Neural cell (in vitro differentiated cells): ENCODE results near the gene MECR.

ENCODE experiments used
- CTCF ChIP-seq: fragments of 450-650 bp; IDR thresholded peaks from 2 replicates; pipeline ENCODE4 v1.5.1; 2014; ENCODE audit warnings: antibody characterized with exemption, mild to moderate bottlenecking, moderate library complexity; ENCODE audit not compliant: poor library complexity, severe bottlenecking
- EP300 ChIP-seq: fragments of 450-650 bp; conservative IDR thresholded peaks from 2 replicates; pipeline ENCODE4 v1.6.1; 2014; ENCODE audit warnings: antibody characterized with exemption, mild to moderate bottlenecking, moderate library complexity; ENCODE audit not compliant: poor library complexity, severe bottlenecking
- EZH2 ChIP-seq: fragments of 200-600, 300-800 bp; shearing (Covaris generic), sonication (generic); IDR thresholded peaks from 2 replicates; pipeline ENCODE4 v1.6.1; 2014; ENCODE audit warnings: antibody characterized with exemption, low read length, borderline replicate concordance, mild to moderate bottlenecking; ENCODE audit not compliant: insufficient read depth, poor library complexity, severe bottlenecking
- POLR2AphosphoS5 ChIP-seq: IDR thresholded peaks from 2 replicates; pipeline ENCODE4 v1.6.1; 2012
- RAD21 ChIP-seq: fragments of 450-650 bp; conservative IDR thresholded peaks from 2 replicates; pipeline ENCODE4 v1.6.1; 2014; ENCODE audit warnings: antibody characterized with exemption, mild to moderate bottlenecking, moderate library complexity
- REST ChIP-seq: IDR thresholded peaks from 2 replicates; pipeline ENCODE4 v1.6.1; 2012; ENCODE audit warnings: borderline replicate concordance
- SMC3 ChIP-seq: fragments of 450-650 bp; conservative IDR thresholded peaks from 2 replicates; pipeline ENCODE4 v1.6.1; 2014; ENCODE audit warnings: antibody characterized with exemption, mild to moderate bottlenecking, moderate library complexity; ENCODE audit not compliant: poor library complexity
- TAF1 ChIP-seq: IDR thresholded peaks from 2 replicates; pipeline ENCODE4 v1.6.1; 2012; ENCODE audit warnings: low read depth

- TF ChIP-seq POLR2AphosphoS5: peak; percentile 20
- TF ChIP-seq REST: no peak
- TF ChIP-seq EZH2: peak; percentile 35
- no peak for TF ChIP-seq SMC3
- TF ChIP-seq EP300: no peak
- TF ChIP-seq CTCF: no peak
- no peak for TF ChIP-seq RAD21
- TF ChIP-seq TAF1: no peak
Observed at GRCh38 chr1:29236712-29237128, 6.0 kb upstream of the MECR start.
